ENCODE data around the gene MBOAT2.
A peak's percentile ranks its signal among the peaks of the same experiment; 100 is the strongest.

Gene MBOAT2

DNA sequence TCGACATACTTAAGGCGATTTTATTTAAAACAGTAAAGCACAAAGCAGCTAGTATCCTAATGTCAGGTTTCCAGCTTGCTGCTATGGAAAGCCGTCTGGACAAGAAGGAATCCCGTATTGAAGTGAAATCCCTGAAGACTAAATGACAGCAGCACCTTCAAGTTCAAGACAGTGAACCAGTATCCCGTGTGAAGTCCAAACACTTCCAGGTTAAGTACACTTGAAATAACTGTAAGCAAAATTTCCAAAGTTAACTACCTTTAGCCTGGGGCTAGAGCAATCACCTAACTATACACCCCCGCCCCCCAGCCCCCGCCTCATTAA, 1.2 kb downstream of the MBOAT2 start:
- peaks cover 19% of the 10 kb centered on the region for H3K4me1 Mint-ChIP-seq
- peaks cover 11% of the 10 kb centered on the region for H3K27me3 Mint-ChIP-seq
- ATAC-seq (no peak), DNase-seq (no peak)
- no peaks in the 10 kb centered on the region for H3K9me3 Mint-ChIP-seq
- H3K27ac Mint-ChIP-seq = no peak overlapping the region
- H3K4me3 Mint-ChIP-seq = no peak overlapping the region

GRCh38 chr2:9001778-9002177, 1.7 kb downstream of the MBOAT2 start:
- Mint-ChIP-seq H3K9me3 (no peaks in the 10 kb centered on the region), H3K4me1 (peaks cover 19% of the 10 kb centered on the region), H3K27ac (no peak overlapping the region), H3K27me3 (peaks cover 11% of the 10 kb centered on the region), H3K4me3 (no peak overlapping the region)
- ATAC-seq = no peak
- DNase-seq = no peak

GRCh38 chr2:9001229-9001628, 2.3 kb downstream of the MBOAT2 start:
- Mint-ChIP-seq H3K4me1 (peaks cover 19% of the 10 kb centered on the region), H3K27me3 (peaks cover 11% of the 10 kb centered on the region), H3K4me3 (no peak overlapping the region), H3K27ac (no peak overlapping the region), H3K9me3 (no peaks in the 10 kb centered on the region)
- no peak for ATAC-seq
- no peak for DNase-seq

- H3K4me3 Mint-ChIP-seq = no peak overlapping the region
- ATAC-seq (no peak), DNase-seq (no peak)
- H3K4me1 Mint-ChIP-seq = peaks cover 19% of the 10 kb centered on the region
- H3K27ac Mint-ChIP-seq = no peak overlapping the region
- peaks cover 11% of the 10 kb centered on the region for H3K27me3 Mint-ChIP-seq
- H3K9me3 Mint-ChIP-seq = no peaks in the 10 kb centered on the region
Measured at GRCh38 chr2:9000442-9000841, 3.0 kb downstream of the MBOAT2 start.

DNA sequence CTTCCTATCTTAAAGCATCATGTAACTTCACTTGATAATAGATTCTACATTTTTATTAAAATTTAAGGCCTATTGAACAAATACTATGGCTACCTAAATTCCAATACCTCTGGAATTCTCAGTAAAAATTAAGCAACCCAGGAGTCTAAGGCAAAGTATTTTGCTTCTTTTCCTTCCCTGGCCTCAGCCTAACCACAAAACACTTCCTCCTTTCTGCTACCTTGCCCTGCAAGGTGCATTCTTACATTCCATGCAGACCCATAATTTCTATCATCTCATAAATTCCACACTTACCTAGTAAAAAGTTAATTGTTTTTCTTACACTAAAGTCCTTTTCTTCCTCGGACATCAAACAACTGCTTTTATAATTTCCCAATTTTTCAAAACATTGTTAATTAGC, 3.7 kb downstream of the MBOAT2 start:
- DNase-seq (no peak), ATAC-seq (no peak)
- Mint-ChIP-seq H3K4me3 (no peak overlapping the region), H3K27me3 (peaks cover 11% of the 10 kb centered on the region), H3K4me1 (peaks cover 19% of the 10 kb centered on the region), H3K27ac (no peak overlapping the region), H3K9me3 (no peaks in the 10 kb centered on the region)

GRCh38 chr2:8999102-8999446, 4.4 kb downstream of the MBOAT2 start:
- no peaks in the 10 kb centered on the region for H3K9me3 Mint-ChIP-seq
- no peak overlapping the region for H3K27ac Mint-ChIP-seq
- H3K4me1 Mint-ChIP-seq = peaks cover 13% of the 10 kb centered on the region
- DNase-seq (no peak), ATAC-seq (no peak)
- no peak overlapping the region for H3K4me3 Mint-ChIP-seq
- peaks cover 14% of the 10 kb centered on the region for H3K27me3 Mint-ChIP-seq

DNA sequence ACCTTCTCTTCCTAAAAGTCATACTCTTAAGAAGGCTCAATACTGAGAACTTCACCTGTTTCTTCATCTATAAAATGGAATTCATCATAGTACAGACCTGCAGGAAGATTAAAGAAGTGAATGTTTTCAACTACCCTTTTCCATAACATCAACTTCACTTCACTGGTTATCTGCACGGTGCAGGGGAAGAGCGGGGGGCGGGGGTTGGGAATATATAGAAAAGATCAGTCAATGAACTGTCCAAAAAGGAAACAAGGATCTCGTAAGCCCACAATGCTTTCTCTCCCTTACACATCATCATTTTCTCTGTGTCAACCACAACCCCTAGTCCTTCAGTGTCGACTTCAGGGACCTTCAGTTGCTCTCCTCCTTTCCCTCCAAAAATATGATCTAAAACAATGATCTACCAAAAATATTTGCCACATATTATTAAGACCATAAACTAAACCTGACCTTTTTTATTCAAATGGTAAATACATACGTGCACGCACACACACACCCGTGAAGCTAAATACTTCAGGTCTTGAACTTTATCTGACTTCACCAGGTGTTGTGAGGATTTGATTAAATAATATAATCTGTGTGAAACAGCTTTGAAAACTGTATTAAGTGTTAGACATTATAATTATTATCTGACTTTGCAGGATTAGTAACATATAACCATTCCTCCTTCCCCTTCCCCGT, 4.9 kb downstream of the MBOAT2 start:
- Mint-ChIP-seq H3K4me3 (no peak overlapping the region), H3K9me3 (no peaks in the 10 kb centered on the region), H3K27me3 (peaks cover 19% of the 10 kb centered on the region), H3K27ac (no peak overlapping the region), H3K4me1 (peaks cover 13% of the 10 kb centered on the region)
- ATAC-seq = no peak
- DNase-seq = no peak

GRCh38 chr2:8997631-8998030, 5.9 kb downstream of the MBOAT2 start:
- ATAC-seq = no peak
- Mint-ChIP-seq H3K9me3 (no peaks in the 10 kb centered on the region), H3K27me3 (peaks cover 23% of the 10 kb centered on the region), H3K27ac (no peak overlapping the region), H3K4me3 (no peak overlapping the region), H3K4me1 (peaks cover 8% of the 10 kb centered on the region)
- no peak for DNase-seq

GRCh38 chr2:8997108-8997507, 6.4 kb downstream of the MBOAT2 start:
- no peak for ATAC-seq
- Mint-ChIP-seq H3K9me3 (no peaks in the 10 kb centered on the region), H3K4me1 (peaks cover 5% of the 10 kb centered on the region), H3K27ac (peak overlapping the region in 1 of 2 donors; percentile 22), H3K27me3 (peaks cover 18% of the 10 kb centered on the region), H3K4me3 (no peak overlapping the region)
- no peak for DNase-seq

- Mint-ChIP-seq H3K4me3 (no peak overlapping the region), H3K9me3 (no peaks in the 10 kb centered on the region), H3K4me1 (peaks cover 5% of the 10 kb centered on the region), H3K27ac (no peak overlapping the region), H3K27me3 (peaks cover 24% of the 10 kb centered on the region)
- no peak for DNase-seq
- ATAC-seq = no peak
Measured at GRCh38 chr2:8996006-8996405, 7.5 kb downstream of the MBOAT2 start.

DNA sequence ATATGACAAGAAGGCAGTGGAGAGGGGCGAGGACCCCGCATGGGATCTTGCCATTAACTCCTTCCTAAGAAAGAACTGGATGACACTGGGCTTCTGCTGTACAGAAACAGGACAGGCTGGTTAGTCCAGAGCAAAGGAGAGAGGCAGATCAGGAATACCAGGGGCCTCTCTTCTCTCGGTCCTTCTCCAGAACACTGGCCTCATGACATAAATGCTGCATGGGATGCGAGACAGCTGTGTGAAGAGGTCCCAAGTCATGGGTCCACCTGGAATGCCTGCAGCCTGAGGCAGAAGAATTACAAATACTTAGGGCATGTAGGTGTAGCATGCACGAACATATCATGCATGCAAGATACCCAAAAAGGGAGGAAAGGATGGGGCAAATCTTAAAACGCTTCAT, 9.1 kb downstream of the MBOAT2 start:
- no peak for DNase-seq

DNA sequence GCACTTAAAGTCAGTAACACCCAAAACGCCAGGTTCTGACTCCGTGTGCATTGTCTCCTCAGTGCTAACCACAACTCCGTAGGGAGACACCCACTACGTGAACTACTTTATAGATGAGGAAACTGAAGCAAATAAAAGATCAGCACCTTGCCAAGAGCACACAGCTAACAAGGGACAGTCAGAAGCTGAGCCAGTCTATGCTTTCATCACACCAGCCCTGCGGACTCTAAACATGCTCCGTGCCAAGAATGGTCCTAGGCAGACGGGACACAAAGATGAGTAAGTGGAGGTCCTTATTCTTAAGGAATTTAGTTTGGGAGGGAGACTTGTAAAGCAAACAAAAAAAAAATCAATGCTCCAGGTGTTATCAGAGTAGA, 9.6 kb downstream of the MBOAT2 start:
- ATAC-seq (no peak), DNase-seq (no peak)
- peaks cover 24% of the 10 kb centered on the region for H3K27me3 Mint-ChIP-seq

More for the DNA sequence above, 9.1 kb downstream of the MBOAT2 start:
- Mint-ChIP-seq H3K4me1 (no peaks in the 10 kb centered on the region), H3K4me3 (no peak overlapping the region), H3K27ac (no peak overlapping the region), H3K9me3 (no peaks in the 10 kb centered on the region), H3K27me3 (peaks cover 24% of the 10 kb centered on the region)
- ATAC-seq = no peak

GRCh38 chr2:8993196-8993901, 10.1 kb downstream of the MBOAT2 start:
- H3K4me1 Mint-ChIP-seq = no peaks in the 10 kb centered on the region
- ATAC-seq = no peak
- H3K27me3 Mint-ChIP-seq = peaks cover 24% of the 10 kb centered on the region
- DNase-seq = no peak
- no peak overlapping the region for H3K4me3 Mint-ChIP-seq
- H3K27ac Mint-ChIP-seq = peak overlapping the region in 1 of 2 donors; percentile 90
- no peaks in the 10 kb centered on the region for H3K9me3 Mint-ChIP-seq

More for the DNA sequence above, 9.6 kb downstream of the MBOAT2 start:
- H3K27ac Mint-ChIP-seq = no peak overlapping the region
- no peaks in the 10 kb centered on the region for H3K9me3 Mint-ChIP-seq
- H3K4me3 Mint-ChIP-seq = no peak overlapping the region
- H3K4me1 Mint-ChIP-seq = no peaks in the 10 kb centered on the region

- ATAC-seq = no peak
- Mint-ChIP-seq H3K27me3 (peaks cover 24% of the 10 kb centered on the region), H3K4me1 (no peaks in the 10 kb centered on the region), H3K9me3 (no peaks in the 10 kb centered on the region), H3K27ac (no peak overlapping the region), H3K4me3 (no peak overlapping the region)
- DNase-seq = no peak
Measured at GRCh38 chr2:8992643-8993042, 10.8 kb downstream of the MBOAT2 start.

- H3K27ac Mint-ChIP-seq = no peak overlapping the region
- H3K27me3 Mint-ChIP-seq = peaks cover 24% of the 10 kb centered on the region
- DNase-seq (no peak), ATAC-seq (no peak)
- no peak overlapping the region for H3K4me3 Mint-ChIP-seq
- H3K4me1 Mint-ChIP-seq = no peaks in the 10 kb centered on the region
- no peaks in the 10 kb centered on the region for H3K9me3 Mint-ChIP-seq
Measured at GRCh38 chr2:8989536-8990079, 13.9 kb downstream of the MBOAT2 start.

GRCh38 chr2:8987410-8987809, 16.1 kb downstream of the MBOAT2 start:
- DNase-seq = no peak
- H3K27ac Mint-ChIP-seq = no peak overlapping the region
- no peaks in the 10 kb centered on the region for H3K9me3 Mint-ChIP-seq

More at GRCh38 chr2:8987410-8987809, 16.1 kb downstream of the MBOAT2 start:
- no peak for ATAC-seq
- Mint-ChIP-seq H3K4me1 (no peaks in the 10 kb centered on the region), H3K27me3 (peaks cover 7% of the 10 kb centered on the region), H3K4me3 (no peak overlapping the region)
